GM18867 (cell line): ENCODE measurements around the gene NIPSNAP2.
"Not testable (repeated sequence)": the region's sequence is repeated elsewhere in the genome, so short reads cannot be mapped to it uniquely, and the experiment has no call there.

Experiments used
- ATAC-seq: cut with Tn5 transposase; IDR thresholded peaks from one replicate; pipeline ENCODE4 v1.9.1; 2021; ENCODE audit warnings: mild to moderate bottlenecking, moderate library complexity; ENCODE audit not compliant: unreplicated experiment

Gene NIPSNAP2

DNA sequence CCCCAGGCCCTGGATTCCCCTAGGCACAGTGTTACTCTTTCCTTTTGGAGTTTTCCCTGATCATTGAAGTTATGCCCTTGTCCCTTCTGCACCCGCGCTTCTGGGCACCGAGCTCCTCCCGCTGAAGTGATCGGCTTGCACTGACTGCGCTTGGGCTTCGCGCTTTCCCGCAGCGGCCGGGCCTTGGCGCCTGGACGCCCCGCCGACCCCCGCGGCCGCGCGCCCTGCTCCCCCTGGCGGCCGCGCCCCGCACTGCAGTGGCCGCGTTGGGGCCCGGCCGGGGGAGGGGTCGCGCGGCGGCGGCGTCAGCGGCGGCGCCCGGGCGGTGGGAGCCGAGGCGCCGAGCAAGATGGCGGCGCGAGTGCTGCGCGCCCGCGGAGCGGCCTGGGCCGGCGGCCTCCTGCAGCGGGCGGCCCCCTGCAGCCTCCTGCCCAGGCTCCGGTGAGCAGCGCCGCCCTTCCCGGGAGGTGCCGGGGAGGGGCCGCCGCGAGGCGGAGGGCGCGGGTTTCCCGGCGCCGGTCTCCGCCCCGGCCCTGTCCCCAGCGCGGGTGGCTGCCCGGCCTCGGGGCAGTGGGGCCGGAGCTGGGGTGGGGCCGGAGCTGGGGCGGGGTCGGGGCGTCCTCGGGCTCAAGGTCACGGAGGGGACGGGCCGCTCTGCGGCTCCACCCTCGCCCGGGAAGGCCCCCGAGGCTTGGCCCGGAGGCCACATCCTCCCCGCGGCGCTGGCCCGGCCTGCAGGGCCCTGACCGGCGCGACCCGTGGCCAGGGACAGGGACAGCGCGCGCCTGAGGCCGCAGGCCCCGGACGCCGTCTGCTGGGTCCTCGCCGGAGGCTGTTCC, at the start of gene NIPSNAP2:
NIPSNAP2 (plus strand) TSS at position 325 of the 839 bp plus-strand sequence; CDS start at position 350, 25 bp downstream.
- ATAC-seq: peak; percentile 85

DNA sequence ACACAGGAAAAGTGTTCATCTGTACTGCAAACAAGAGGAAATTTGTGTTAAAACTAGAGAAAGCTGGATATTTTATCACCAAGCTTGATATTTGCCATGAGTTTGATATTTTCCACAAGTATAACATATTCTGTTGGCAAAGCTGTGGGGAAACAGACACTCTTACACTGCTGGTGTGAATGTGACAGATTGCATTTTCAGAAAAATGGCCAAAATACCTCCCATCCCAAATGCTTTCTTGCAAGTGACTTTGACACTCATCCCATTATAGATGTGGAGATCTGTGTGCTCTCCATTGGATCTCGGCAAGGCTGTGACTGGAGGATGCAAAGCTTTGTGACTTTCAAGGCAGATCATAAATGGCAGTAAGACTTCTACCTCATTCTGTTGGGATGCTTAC, 46.6 kb upstream of the NIPSNAP2 start:
- ATAC-seq: no peak

DNA sequence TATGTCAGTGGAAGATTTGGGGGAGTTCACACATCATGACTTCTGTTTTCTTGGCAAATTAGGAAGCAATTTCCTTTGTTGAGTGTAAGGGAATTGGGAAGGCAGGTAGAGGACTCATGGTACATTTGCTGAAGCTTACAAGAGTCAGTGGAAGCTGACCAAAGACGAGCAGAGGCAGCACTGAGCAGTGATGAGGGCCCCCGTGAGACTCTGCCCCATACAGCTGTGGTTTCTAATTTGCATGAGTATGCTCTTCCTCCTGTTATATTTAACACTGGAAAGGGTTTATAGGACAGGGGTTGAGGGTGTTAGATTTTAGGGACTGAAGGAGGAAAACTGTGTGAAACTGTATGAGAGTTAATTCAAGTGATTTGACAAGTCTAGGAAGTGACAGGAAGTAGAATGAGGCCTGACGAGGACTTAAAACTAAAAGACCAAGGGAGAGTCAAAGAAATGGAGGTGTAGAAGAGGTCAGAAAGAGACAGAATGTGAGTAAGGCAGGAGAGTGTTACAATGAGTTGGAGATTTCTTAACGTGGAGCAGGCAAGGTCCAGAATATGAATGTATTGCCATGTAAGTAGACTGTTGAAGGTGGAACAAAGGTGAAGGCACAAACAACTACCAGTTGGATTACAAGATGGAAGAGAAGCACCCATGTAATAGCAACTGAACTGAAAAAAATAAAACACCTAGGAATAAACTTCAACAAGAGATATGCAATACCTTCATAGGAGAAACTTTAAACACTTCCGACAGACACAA, 36.2 kb upstream of the NIPSNAP2 start:
- no peak for ATAC-seq

DNA sequence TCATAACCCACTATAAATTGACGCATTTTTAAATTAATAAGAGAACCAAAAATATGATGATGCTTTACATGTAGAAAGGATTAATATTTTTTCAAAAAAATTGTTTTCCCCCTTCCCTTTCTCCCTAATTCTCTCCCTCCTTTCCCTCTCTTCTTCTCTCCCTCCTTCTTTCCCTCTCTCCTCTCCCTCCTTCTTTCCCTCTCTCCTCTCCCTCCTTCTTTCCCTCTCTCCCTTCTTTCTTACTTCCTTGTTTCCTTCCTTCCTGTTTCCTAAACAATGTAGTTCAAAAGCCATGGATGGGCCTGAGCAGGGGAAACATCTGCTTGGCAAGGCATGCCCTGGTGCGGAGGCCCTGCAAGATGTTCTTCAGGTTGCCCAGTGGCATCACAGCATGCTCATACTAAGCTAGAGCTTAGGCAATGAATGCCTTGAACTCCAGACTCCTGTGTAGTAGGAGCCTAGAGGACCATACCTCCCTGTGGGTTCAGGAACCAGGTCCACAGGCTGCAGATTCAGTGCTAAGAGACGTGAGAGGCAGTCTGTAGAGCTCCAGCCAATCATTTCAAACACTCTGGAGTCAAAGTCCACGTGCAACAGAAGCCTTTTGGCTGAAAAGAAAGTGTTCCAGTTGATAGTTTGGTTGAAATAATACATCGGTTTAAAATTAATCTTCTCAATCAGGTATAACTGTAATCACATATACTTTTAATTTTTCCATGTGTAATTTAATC, 32.8 kb upstream of the NIPSNAP2 start:
- no peak for ATAC-seq

DNA sequence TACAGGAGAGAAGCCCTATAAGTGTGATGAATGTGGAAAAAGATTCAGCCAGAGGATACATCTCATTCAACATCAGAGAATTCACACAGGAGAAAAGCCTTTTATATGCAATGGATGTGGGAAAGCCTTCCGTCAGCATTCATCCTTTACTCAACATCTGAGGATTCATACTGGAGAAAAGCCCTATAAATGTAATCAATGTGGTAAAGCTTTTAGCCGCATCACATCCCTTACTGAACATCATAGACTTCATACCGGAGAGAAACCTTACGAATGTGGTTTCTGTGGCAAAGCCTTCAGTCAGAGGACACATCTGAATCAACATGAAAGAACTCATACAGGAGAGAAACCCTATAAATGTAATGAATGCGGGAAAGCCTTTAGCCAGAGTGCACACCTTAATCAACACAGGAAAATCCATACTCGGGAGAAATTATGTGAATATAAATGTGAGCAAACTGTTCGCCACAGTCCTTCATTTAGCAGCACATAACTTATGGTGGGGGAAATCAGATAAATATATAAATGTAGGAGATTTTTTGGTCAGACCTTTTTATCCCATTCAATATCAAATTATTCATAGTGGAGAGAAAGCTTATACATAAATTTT, 24.8 kb upstream of the NIPSNAP2 start:
- no peak for ATAC-seq

DNA sequence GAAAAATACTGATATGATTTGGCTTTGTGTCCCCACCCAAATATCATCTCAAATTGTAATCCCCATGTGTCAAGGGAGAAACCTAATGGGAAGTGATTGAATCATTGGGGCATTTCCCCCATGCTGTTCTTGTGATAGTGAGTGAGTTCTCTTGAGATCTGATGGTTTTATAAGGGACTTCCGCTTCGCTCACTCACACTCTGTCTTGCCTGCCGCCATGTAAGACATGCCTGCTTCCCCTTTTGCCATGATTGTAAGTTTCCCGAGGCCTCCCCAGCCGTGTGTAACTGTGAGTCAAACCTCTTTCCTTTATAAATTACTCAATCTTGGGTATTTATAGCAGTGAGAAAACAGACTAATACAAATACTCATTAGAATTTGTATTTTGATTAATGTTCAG, 17.8 kb upstream of the NIPSNAP2 start:
- ATAC-seq: no peak

DNA sequence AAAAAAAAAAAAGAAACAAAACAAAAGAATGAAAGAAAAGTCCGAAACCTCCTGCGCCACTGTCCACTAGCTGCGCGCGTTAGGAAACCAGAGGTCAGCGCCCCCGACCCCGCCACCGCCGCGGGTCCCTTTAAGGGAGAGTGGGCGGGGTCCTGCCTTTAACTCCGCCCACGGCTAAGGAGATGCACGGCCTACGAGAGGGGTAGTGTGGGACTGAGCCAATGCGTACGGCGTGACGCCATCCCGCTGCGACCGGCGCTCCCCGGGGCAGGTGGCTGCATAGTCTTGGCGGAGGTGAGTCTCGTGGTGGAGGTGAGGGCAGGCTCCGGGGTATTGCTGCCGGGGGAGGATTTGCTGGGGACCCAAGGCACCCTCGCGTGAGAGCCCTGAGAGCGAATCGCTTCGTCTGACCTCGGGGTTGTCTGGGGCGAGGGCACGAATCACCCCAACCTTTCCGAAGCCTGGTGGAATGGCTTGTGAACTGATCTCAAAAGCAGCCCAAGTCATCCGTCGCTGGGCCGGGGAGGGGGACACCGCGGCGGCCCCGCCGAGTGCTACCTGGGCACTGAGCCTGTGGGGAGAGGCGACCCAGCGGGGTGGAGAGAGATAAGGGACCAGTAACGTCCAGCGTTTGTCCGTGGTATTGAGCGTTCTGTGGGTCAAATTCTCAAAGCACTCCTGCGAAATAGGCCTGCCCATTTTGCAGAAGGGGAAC, 12.6 kb upstream of the NIPSNAP2 start, which contains the start of gene MRPS17:
MRPS17 (plus strand) TSS at position 241 of the 715 bp plus-strand sequence. CDS start 1,319 bp downstream, outside the sequence.
- peak; percentile 100 for ATAC-seq

DNA sequence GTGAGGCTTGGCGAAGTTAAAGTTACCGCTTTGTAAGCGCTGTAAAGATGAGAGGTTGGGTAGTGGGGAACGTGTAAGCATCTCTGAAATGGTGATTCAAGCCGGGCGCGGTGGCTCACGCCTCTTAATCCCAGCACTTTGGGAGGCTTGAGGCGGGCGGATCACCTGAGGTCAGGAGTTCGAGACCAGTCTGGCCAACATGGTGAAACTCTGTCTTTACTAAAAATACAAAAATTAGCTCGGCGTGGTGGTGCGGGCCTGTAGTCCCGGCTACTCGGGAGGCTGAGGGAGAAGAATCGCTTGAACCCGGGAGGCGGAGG, 12.1 kb upstream of the NIPSNAP2 start:
- not testable (repeated sequence) for ATAC-seq

DNA sequence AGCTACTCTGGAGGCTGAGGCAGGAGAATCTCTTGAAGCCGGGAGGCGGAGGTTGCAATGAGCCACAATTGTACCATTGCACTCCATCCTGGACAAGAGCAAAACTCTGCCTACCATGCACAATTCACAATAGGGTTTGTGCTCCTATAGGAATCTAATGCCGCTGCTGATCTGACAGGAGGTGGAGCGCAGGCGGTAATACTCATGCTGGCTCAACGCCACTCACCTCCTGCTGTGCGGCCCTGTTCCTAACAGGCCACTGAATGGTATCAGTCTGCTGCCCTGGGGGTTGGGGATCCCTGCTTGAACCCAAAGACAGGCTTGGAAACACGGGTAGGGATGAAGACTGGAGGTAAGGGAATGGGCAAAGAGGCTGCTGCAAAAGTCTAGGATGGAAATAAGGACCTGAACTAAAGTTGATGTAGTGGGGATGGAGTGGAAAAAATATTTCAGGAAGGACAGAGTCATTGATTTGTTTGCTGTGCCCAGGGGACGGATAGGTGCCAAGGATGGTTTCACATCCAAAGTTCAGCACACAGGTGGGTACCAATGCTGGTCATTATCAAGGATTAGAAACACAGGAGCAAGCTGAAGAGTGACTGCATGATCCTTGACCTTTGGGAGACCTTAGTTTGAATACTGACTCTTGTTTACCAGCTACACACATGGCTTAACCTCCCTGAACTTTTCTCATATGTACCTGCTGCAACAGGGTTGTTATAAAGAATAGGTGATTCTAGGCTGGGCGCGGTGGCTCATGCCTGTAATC, 10.5 kb upstream of the NIPSNAP2 start:
- ATAC-seq: no peak

DNA sequence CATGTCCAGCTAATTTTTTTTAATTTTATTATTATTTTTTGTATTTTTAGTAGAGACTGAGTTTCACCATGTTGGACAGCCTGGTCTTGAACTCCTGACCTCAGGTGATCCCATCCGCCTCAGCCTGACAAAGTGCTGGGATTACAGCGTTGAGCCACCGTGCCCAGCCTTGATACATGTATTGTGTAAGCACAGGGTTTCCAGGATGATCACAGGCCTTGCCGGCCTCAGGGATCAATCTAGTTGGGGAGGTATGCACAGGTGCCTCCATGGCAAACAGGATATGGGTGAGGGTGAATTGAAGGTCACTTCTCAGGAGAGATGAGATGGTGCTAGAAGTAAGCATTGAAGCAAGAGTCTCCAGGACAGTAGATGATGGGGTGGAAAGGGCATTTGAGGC, 7.2 kb upstream of the NIPSNAP2 start:
- no peak for ATAC-seq

DNA sequence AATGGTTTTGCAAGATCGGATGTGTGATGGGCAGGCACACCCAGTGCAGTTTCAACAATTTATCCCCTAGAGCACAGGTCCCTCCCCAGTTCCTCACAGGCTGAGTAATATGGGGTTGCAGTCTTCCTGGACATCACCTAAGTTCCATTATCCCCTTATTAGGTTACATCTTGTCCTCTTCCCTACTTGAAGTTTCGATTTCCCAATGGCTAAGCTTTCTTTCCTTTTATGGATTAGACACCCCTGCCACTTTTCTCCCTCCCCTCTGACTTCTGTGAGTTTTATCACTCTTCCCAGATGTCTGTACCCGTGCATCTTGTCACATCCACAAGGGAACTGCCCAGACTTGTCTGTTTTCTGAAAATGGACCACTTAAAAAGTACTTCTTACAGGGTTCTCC, 2.4 kb upstream of the NIPSNAP2 start:
- no peak for ATAC-seq

DNA sequence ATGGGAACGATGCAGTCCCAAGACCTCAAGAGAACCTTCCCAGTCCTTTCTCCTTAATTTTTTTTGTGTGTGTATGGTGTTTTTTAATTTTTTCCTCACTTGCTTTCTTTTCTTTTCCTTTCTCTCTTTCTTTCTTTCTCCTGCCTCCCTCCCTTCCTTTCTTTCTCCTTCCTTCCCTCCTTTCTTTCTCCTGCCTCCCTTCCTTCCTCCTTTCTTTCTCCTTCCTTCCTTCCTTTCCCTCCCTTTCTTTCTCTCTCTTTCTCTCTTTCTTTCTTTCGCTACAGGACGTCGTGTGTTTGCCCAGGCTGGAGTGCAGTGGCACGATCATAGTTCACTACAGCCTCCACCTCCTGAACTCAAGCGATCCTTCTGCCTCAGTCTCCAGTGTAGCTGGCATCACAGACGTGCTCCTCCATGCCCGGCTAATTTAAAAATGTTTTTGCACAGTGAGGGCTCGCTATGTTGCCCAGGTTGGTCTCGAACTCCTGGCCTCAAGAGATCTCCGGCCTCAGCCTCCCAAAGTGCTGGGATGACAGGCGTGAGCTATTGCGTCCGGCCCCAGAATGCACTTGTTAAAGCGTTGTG, 709 bp upstream of the NIPSNAP2 start:
- no peak for ATAC-seq

DNA sequence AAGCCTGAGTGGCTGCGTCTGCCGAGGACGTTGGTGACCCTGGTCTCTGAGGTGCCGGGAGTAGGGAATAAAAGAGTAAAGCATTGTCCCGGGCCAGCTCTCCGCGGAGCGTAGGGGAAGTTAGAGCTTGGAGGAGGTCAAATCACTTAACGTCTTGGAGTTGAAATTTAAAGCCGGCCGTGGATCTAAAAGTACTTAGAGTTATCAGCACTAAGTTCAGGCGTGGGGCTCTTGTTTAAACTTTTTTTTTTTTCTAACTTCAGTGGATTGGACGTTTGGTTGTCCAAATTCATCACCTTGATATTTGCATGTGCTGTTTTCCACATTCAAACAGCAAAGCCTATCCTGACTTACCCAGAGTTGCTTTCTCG, 700 bp downstream of the NIPSNAP2 start:
- no peak for ATAC-seq

DNA sequence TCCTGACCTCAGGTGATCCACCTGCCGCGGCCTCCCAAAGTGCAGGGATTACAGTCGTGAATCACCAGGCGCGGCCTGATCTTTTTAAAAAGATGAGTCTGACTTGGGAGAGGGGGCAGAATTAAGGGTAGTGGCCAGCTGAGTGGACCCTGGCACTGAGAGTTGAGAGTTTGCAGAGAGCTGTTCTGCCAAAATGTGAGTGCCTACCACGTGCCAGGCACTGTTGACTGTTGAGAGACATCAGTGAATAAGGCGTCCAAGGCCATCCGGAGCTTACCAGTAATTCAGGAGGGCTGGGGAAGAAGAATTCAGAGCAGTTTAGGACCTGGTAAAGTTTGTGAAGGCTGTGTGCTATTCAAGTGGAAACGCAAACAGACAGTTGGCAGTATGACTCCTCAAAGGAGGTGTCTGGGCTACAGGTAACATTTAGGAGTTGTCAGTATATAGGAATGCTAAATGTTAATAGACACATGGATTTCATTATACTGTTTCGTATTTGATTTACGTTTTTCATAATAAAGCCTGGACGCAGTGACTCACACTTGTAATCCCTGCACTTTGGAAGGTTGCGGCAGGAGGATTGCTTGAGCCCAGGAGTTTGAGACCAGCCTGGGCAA, 1.5 kb downstream of the NIPSNAP2 start:
- ATAC-seq: no peak

DNA sequence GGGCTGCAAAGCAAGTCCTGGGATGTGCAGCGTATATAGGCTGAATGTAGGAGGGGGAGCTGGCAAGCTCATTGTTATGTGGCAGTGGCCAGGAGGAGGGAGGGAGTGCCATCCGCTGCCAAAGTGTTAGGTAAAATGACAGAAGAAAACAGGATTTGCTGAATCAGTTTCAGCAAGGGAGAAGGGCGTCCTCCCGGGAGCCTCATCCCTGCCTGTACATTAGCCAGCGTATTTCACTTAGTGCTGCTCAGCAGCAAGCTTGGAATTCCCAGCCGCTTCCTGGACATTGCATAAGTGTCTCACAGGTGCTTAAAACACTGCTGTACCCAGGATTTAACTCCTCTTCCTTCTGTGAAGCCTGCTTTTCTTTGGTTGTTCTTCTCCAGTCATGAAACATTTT, 2.5 kb downstream of the NIPSNAP2 start:
- no peak for ATAC-seq

DNA sequence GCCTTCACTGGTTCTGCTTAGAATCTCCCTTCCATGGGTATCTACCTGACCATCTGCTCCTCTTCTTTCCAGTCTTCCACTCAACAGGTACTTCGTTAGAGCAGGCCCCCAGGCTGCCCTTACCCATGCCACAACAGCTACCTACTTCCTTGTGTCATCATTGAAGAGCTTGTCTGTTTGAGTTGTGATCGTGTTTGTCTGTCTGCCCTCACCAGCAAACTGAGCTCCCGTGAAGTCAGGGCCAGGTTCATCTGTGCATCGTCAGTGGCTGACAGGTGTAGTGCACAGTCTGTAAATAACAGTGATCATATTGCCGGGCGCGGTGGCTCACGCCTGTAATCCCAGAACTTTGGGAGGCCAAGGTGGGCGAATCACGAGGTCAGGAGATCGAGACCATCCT, 5.0 kb downstream of the NIPSNAP2 start:
- ATAC-seq: no peak

DNA sequence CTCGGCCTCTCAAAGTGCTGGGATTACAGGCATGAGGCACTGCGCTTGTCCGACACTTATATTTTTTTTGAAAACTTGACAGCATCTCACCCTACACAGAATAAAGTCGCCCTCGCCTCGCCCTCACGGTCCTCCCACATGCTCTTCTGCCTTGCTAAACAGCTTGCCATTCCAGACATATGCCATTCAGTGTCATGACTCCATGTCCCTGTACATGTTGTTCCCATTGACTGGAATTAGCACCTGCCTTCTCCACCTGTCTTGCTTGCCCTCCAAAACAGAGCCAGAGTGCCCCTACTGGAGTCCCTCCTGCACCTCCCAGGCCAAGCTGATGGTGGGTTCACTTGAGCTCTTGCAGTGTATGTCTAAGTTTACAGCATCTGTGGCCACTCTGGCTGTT, 6.2 kb downstream of the NIPSNAP2 start:
- ATAC-seq: no peak

DNA sequence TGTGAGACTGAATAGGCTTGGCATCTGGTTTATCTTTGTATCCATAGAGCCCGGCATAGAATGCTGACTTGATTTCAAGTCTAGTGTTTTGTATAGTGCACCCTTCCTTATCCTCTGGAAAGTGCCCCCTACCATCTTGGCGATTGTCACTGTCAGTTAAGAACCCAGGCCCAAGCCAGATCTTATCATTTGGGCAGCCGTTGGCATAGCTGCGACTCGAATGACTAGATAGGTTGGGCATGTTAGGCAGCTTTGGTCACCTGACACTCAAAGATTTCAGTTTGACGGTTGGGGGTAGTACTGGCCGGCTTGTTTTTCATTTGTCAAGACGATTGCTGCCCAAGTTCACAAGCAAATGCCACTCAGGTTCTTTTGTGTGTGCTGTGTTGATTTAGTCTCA, 6.6 kb downstream of the NIPSNAP2 start:
- no peak for ATAC-seq

DNA sequence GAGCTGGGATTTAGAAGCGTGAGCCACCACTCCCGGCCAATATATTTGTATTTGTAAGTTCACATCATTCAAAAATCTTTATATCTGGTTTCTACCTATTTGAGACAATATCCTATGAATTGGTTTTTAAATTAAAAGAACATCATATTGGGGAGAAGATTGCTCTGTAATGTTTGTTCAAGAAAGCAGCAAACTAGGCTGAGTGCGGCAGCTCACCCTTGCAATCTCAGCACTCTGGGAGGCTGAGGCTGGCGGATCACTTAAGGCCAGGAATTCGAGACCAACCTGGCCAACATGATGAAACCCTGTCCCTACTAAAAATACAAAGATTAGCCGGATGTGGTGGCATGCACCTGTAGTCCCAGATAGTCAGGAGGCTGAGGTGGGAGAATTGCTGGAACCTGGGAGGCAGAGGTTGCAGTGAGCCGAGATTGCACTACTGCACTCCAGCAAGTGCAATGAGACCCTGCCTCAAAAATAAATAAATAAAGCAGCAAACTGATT, 9.4 kb downstream of the NIPSNAP2 start:
- no peak for ATAC-seq
